NCI-H2196 (cell line): Measurements from ENCODE around the gene POLA1.

Source experiments
- DNase-seq: peaks from one replicate; lab custom pipeline; 2025; ENCODE audit not compliant: unreplicated experiment; lab: John Stamatoyannopoulos, UW

The POLA1 gene

DNA sequence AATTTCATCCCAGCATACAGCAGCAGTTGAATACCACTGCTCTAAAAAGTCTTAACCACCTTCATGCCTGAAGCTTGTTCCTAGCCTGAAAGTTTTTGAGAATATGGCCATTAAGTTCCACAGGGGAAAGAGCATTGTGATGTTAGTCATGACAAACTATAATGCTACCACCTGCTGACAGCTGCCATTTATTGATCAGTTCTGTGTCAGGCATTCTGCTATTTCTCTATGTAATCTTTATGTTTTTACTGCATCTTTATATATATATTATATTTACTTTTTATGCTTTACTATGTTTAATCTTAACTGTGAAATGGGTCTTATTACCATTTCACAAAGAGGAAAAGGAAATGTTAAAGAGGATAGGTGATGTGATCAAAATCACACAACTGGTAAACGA, 268.1 kb downstream of the POLA1 start:
- no peak for DNase-seq

DNA sequence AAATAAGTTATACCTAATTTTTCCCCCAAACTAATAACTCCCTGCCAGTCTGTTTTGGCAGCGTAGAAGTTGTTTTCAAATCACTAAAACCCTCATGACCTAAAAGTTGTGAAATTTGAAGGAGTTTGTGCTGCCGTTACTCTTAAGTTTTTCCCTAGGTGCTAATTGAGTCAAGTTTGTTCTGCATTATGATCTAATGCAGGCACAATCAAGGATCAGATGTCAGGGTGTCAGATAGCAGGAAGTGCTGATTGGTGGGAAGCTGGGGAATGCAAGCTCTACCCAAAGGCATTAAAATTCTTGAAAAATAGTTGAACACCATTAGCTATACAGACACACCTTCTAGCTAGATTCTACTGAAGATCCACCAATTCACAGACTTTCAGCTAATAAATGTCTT, 270.1 kb downstream of the POLA1 start:
- DNase-seq = no peak

DNA sequence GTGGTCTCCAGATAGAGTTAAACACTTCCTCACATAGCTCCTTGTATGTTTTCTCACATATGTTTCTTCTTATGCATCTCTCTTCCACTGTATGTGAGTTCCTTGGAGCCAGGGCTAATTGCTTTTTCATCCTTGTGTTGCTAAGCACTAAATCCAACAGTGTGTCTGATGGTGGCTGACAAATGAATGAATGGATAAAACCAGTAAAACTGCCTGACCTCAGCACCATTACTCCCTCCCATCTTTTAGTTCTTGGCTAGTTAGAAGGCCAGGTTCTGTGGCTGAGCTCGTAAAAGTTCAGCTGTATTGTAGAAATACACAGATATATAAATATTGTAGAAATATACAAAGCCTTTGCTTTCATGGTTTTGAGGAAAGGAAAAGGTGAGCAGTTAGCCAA, 271.7 kb downstream of the POLA1 start:
- DNase-seq = no peak

DNA sequence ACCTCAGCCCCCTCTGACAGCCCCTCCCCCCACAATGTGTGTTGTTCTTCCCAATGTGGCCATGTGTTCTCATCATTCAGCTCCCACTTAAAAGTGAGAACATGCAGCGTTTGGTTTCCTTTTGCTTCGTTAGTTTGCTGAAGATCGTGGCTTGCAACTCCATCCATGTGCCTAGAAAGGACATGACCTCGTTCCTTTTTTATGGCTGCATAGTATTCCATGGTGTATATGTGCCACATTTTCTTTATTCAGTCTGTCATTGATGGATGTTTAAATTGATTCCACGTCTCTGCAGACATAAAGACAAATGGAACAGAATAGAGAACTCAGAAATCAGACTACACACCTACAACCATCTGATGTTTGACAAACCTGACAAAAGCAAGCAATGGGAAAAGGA, 276.1 kb downstream of the POLA1 start:
- no peak for DNase-seq

DNA sequence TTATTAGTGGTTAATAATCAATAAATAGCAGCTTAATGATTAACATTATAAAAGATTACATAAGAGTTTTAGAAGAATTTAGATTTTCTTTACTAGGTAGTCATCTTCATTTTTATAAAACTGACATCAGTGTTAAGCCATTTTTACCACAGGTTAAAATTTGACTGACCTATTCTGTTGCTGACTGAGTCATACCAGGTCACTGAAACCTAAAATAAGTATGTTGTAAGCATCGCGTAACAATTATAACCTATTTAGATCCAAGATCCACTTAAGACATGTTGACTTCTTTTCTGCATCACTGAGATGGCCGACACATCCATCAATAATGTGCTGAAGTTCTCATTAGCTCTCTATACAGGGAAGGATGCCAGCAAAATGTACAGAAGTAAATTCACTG, 285.4 kb downstream of the POLA1 start:
- no peak for DNase-seq

DNA sequence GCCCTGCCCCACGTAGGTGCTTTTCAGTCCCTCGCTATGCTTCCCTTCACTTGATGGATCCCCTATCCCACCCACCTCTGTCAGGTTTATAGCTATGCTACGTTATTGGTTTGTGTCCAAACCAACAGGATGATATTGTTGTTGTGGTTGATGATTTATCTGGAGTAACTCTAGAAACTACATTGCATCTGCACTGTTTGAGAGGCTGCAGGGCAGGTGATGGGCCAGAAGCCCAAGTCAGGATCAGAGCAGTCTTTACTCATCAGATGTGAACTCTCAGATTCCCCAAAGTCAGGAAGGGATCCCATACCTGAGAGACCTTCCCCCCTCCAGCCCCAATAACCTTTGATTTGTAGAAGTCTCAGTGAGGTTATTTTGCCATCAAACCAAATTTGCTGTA, 287.3 kb downstream of the POLA1 start:
- DNase-seq = no peak

DNA sequence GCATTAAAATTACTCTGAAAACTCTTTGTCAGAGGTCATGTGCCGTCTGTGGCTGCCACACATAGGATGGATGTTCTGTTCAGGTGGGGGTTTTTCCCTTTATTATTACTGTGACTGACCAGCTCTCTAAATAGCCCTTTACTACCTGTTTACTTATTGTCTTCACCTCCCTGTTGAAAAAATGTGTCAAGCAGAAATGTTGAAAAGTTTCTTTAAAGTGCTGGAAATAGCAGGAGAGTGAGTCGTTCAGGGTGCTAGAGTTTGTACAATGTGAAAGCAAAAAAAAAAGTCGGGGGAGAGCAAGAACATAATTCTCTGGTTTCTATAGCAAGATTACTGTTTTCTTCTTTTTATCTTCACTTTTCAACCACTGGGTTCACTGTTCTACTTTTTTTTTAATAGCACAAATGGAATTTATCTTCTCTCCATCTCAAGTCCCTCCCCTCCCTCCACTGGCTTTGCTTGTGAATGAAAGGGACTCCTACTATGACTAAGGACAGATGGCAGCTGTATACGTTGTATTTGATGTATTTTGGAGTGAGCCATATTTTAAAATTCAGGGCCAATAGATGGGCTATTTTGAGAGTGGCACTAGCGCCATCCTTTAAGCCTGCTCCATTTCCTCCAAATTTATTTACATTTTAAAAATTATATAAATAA, 288.7 kb downstream of the POLA1 start:
- no peak for DNase-seq

DNA sequence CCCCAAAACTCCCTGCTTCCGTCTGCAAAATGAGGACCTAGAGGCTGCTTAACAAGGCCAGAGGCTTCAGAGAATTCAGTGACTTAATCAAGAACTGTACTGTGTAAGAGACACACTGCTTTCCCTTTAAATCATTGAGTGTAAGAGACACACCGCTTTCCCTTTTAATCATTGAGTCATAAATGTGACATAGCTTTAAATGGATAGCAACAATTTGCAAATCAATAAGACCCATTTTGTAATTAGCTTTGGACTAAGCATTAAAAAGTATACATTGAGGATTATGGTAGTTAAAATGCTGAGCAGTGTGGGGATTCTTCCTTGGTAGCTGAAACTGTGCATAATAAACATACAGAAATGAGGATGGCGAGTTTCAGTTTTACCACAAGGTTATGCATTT, 290.2 kb downstream of the POLA1 start:
- DNase-seq = no peak

DNA sequence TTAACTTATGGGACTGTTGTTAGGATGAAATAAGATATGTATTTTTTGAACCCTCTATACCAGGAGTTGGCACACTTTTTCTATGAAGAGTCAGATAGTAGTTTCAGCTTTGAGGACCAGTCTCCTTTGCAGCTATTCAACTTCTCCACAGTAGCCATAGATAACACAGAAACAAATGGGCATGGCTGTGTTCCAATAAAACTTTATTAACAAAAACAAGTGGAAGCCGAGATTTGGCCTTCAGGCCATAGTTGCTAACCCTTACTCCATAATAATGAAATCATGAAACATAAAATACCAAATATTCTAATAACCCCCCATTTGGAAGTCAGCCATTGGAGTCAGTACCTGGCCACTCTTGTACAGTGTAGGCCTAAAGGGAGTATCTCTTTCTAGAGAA, 291.4 kb downstream of the POLA1 start:
- no peak for DNase-seq

DNA sequence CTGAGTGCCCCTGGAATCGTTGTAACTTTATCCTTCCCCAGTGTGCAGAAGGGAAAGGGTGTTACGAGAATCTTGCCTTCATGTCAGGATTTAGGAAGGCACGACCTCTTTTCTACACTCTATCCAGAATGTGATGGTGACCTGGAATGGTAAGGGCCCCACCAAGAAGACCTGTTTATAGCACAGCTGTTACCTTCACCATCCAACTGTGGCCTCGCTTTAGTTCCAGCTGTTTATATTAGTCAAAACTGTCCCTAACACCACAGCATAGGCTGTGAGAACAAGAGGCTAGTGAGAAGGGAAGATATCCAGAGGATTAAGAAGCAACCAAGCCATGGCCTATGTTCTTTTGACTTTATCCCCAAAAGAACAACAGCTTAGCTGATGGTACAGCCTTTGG, 294.0 kb downstream of the POLA1 start:
- DNase-seq = no peak

DNA sequence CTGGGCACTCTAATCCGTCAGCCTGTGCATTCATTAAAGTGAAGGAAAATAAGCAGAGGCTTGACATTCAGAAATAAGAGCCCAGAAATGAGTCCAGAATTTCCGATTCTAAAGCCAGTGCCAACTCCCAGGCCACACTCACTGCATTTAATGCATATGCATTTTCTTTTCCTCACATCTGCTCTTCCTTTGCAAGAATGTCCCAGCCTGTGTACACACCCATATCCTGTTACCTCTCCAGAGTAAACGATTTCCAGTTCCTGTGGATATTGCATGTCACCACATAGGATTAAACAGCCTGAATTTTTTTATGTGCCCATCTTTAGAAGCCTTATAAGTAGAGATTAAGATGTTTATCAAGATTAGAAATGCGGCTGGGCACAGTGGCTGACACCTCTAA, 294.6 kb downstream of the POLA1 start:
- no peak for DNase-seq

DNA sequence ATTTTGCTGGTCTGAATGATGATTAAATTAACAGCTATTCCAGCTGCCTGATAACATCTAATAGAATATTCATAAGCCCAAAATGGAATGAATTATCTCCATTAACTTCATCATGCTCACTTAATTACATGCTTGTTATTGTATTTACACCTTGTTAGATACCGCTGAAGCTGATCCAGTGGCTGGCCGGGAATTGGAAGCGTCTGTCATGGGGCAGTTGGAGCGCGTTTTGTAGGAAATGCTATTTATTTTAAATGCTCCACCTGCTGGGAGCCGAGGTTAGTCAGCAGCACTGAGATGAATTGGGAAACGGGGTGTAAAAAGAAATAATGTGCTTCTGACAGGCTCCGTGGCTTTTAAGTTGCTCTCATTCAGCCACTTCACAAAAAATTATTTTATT, 296.8 kb downstream of the POLA1 start:
- DNase-seq = no peak

DNA sequence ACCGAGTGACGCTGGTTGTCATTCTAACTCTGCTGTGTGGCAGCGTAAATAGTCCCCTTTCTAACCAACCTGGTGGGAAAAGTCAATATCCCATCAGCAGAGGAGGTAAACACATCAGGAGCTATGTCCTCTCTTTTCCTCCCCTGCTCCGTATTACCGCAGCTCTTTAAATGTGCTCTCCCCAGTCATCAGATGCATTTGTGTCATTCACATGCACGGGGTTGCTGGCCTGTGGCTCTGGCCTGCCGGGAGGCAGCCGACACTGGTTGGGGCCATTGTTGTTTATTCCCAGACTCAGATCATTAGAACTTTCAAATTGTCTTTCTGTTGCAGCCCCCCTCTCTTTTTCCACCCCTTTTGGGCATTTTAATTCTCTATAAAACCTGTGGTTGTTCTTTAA, 300.2 kb downstream of the POLA1 start:
- no peak for DNase-seq

DNA sequence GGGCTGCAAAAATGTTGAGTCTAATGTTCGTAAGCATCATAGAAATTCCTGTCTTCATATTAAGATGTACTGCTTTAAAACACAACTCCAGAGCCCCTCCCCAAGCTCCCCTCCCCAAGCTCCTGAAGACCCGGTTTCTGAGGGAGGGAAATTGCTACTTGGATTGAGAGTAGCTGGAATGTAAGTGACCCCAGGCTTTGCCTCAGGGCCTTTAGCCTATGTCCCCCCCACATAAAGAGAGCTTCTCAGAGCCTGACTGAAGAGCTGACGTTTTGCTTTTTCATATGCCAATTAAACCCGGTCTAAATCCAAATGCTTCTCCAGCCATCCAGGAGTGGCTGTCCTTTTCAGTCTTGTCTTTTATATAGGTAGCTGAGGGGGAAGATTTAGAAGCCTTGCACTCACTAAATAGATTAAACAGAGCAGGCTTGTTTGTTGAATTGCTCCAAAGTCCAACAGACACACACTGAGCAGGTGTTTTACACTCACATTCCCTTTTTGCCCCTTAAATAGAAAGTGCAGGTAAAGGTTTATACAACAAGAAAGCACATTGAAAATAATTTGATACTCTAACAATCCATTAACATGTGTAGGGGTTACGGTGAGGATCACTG, 302.5 kb downstream of the POLA1 start:
- DNase-seq = no peak

DNA sequence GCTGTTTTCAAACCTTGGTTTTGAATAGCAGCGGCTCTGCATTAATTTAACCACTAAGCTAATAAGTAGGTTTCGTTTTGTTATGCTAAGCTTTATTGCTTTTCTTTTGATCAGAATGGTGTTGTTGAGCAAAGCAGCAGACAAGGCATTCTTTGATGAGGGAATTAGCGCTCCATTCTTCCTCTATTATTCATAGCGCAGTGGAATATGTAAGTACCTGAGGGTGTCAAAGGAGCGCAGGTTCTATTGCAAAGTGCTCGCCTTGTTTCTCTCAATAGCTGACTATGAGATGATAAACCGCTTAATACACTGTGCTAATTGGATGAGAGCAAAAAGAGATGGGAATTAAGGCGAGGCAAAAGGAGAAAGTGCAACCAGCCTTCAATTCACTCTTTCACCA, 305.8 kb downstream of the POLA1 start:
- DNase-seq = no peak

DNA sequence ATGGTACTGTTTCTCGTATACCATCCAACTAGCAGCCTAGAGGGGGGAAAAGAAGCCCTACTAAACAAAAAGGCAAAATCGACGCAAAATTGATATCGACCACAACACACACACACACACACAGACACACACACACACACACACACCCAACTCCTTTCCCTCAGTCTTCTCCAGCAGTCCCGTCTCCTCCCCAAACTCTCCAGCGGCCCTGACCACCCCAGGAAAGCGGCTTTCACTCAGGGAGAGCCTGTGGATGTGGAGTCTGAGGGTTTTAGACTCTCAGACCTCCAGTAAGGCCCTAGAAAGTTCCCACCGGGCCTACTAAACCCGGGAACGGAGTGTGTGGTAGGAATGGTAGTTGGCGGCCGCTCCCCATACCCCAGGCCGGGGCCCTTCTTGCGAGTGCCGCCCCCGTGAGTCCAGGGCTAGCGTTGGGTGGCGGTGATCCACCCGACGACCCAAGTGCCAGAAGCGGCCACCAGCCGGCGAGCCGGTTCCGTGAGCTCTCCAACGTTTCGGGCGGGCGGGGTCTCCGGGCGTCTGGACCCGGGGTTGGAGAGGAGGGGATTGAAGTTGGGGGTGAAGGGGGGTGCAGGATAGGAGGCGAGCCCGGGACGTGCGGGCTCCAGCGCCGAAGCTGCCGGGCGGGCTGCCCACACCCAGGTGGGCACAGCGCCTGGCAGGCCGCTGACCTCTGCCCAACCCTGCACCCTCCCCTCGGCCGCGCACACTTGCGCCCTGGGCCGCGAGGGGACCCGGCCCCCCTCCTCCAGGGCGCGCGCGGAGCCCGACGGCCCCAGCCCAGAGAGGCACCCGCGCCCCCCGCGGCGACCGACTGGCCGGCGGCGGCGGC, 308.3 kb downstream of the POLA1 start:
- DNase-seq = no peak

DNA sequence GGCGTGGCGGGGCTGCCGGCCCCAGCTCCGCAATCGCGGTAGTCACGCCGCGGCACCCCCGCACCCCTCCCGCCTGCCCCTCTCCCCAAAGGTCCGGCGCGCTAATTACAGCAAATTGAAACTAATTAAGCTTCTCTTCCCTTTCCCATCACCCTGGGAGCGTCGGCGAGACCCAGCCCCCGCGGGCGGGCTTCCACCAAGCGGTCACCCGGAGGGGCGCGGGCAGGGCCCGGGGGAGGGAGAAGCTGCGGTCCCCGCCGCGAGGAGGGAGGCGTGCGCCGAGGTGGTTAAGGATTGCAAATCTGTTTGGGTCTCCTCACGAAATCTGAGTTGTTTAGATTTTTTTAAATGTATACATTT, 308.9 kb downstream of the POLA1 start:
- DNase-seq = no peak

DNA sequence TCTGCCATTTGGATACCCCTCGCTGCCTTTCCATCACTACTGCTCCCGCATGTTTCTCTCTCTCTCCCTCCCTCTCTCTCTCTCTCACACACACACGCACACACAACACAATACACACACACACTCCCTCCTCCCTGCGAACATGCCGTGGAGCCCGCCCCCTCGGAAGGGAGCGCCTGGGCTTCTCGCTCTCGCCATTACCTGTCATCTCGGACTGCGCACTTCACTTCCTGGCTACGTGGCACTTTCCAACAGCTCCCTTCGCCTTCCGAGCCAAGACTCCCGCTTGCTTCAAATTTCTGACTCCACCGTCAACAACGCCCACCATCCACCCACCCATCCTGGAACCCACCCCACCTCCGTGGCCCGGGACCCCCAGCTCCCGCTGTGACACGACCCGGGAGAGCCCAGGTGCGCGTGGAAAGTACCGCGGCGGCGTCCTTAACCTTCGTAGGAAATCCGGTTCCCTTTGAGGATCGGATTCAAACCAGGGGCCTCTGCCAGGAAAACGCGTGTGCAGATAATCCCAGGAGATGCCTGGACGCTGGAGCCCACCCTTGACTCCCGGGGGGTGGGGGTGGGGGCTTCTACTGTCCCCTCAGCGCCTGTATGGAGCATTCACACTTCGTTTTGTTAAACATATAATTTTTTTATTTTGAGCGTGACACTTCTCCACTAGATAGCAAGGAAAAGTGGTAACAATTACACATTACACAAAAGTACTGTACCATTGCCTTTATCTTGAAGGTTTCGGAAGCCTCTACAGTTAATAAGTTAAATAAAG, 309.5 kb downstream of the POLA1 start:
- no peak for DNase-seq

DNA sequence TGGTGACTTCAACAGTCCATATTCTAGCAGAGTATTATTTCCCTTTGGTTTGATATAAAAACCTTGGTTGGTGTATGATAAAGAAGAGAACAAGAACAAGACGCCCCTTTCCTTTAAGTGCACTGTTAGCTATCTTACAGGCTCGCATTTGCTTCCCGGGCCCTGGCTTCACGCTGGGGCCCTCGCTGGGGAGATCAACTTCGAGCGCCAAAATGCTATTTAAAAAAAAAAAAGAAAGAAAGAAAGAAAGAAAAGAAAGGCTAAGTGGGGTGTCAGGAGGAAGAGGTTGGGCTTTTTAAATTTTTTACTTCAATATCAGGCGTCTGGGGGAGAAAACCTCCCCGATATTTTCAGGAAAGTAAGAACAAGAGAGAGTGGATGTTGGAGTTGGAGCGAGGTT, 310.3 kb downstream of the POLA1 start:
- DNase-seq = no peak

DNA sequence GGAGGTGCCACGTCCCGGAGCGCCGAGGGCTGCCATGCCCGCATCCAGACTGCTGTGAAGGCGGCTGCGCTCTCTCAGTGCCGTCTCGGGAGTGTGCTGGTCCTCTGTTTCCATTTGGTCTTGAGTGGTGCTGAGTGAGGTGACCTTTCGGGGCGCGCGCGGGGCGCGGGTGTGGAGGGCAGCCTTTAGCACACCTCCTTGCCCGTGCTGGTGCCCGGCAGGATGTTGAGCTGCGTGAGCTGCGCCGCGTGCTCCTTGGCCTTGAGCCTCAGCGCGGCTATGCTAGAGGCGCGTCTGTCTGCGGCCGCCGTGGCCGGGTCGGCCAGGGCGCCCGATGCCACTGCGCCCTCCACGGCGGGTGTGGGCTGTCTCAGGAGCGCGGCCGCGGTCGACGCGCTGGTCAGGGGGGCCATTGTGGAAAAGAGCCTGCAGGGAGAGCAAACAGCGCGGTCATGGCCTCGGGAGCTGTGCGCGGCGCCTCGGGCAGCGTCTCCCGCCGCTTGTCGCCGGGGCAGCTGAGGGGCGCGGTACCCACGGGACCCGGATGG, 310.8 kb downstream of the POLA1 start:
- DNase-seq = no peak

DNA sequence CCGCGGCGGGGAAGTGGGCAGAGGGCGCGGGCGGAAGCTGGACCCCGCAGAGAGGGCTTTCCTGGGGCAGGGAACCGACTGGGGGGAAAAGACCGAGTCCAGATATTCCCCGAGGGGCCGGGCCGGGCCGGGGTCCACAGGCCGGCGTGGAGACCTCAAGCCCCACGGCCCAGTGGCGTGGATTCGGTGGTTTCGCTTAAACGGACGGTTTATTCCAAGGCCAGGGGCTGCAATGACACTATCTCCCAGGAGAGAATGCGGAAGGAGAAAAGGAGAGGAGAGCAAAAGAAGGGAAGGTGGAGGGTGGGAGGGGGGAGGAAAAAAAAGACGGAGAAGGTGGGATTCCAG, 311.3 kb downstream of the POLA1 start:
- DNase-seq = no peak
